Right ventricle myocardium superior (tissue), 1 donor: Measurements from ENCODE around the gene NAGLU. TPM values are rescaled to one million over a fixed set of nuclear protein-coding genes. Genes with fewer than 3 reads are reported as not detected.

Source experiments
- ATAC-seq: fragments of 200-7000 bp; cut with Tn5 transposase; one replicate; pipeline ENCODE4 v1.9.1; 2020; ENCODE audit warnings: mild to moderate bottlenecking; ENCODE audit not compliant: poor library complexity
- DNase-seq: peaks from one replicate; pipeline ENCODE4 v3.0.0-alpha.2; 2020
- intact Hi-C: fragments of 100-400 bp; cut with DNase I; formaldehyde crosslinking; loops from one replicate; pipeline ENCODE4 v1.11.2; 2022
- total RNA-seq: library from RNA; stranded (reverse); fragmentation: NEBNext Ultra II Directional; extraction: Animal tissue kit (Norgen Biotek cat#: 25700); gene quantifications from one replicate; pipeline ENCODE4 v1.2.1, GENCODE V29; 2021
- donor health status: DM: no; HTN: yes; CAD: no; lungs with severe emphysema.

Gene NAGLU
- total RNA-seq, 1 donor from 2014 or later, result 8.3 TPM

DNA sequence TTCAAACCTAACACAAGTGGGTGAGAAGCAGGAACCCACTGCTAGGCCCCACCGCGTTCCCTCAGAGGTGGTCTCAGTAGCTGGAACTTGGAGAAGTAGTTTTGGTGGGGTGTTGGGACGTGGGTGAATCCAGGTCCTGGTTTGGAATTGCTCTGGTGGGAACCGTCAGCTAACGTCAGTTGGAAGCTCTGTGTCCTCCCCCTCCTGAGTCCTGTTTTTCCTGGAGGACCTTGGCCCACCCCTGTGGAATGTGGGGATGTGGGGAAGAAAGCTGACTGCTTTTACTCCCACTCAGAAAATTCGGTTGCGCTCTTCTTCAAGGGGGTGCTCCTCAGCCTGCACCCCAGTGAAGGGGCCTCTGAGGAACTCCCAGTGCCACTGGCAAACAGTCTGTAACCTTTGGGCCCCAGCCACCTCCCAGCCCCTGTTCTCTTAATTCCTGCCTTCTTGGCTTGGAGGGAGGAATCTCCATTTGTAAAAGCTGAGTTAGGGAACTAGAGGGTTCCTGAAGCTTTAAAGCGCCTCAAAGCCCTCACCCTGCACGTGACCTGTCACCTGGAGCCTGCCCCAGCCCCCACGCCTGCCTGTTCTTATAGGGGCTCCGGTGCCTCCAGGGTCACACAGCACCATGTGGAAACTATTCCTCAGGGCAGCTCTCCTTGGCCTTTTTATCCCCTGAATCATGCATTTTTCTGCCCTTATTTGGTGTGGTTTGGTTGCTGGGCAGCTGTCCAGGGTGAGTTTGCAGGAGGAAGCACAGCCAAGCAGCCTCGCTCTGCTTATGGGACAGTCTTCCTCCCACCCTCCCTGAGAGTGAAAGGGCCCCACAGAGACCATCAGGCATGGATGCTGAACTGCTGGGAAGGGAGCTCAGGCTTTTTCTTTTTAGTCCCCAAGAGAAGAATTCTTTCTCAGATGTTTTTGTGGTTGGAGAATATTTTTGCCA, 16.2 kb upstream of the NAGLU start:
- ATAC-seq (peak; percentile 67), DNase-seq (peak; percentile 93)
- intact Hi-C loops, result loop anchor here (5.0 to 10.0 kb wide), 5 partner anchors 58 to 335 kb away; partner anchors contain the start of genes HCRT and KCNH4

DNA sequence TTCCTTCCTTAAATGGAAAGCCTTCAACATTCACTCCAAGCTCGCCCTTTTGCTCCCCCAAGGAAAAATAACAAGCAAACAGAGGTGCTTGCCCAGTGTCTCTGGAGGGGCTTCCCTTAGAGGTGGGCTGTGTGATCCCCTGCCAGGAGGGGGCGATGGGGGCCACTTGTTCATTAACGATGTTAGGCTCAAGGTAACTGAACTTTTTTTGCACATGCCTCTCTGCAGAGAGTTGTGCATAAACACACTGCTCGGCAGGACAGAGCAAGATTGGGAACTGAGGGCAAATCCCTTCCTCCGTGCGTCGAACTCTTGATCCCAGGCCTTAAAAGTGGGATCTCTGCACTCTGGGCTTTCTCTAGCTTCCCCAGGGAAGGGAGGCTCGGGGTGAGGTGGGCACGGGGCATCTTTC, 15.5 kb upstream of the NAGLU start:
- DNase-seq (peak; percentile 56), ATAC-seq (no peak)
- intact Hi-C loops, result loop anchor here (5.0 to 10.0 kb wide), 2 partner anchors 203 to 336 kb away; partner anchors contain the start of genes HCRT and KCNH4

DNA sequence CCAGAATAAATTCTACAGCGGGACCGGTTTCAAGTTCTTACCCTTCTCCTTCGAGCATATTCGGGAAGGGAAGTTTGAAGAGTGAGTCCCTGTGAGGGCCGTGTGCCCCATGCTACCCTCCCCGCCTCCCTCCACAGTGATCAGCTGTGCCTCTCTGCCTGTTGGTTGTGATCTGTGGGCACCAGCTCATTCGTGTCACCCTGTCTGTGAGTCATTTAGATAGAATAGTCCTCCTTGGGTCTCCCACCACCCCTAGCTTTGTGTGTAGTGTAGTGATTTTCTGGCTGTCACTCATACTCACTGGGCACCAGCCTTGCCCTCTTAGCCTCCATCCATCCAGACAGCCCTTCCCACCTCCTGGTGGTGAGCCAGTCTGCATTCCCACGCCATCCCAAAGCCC, 15.0 kb upstream of the NAGLU start:
- peak; percentile 21 for DNase-seq
- ATAC-seq, result no peak
- intact Hi-C loops, result loop anchor here (5.0 to 10.0 kb wide), 2 partner anchors 204 to 336 kb away; partner anchors contain the start of genes HCRT and KCNH4

DNA sequence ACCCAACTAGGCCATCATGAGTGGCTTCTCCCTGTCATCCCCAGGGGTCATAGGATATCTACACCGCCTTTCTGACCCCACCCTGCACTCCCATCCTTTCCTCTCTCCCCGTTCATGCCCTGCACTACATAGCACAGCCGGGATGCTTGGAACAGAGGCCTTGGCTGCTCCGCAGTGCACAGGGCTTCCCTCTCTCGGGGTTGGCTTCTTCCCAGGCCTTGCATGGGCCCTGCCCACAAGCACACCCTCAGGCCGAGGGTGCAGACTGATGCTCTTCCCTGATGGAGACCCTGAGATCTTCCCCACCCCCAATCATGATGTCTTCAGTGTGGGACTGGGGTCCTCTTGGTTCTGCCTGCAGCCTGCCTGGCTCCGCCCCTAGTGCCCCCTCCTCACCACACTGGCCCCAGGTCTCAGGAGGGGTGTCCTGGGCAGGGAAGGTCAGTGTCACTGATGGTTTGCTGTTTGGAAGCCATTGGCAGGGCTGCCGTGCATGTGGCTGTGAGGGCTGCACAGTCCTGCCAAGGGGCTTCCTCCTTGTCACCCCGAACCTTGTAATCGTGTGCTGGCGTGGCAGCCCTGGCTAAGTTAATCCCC, 14.3 kb upstream of the NAGLU start:
- intact Hi-C loops, result loop anchor here (5.0 to 10.0 kb wide), 2 partner anchors 204 to 337 kb away; partner anchors contain the start of genes HCRT and KCNH4
- ATAC-seq (no peak), DNase-seq (peak; percentile 50)

DNA sequence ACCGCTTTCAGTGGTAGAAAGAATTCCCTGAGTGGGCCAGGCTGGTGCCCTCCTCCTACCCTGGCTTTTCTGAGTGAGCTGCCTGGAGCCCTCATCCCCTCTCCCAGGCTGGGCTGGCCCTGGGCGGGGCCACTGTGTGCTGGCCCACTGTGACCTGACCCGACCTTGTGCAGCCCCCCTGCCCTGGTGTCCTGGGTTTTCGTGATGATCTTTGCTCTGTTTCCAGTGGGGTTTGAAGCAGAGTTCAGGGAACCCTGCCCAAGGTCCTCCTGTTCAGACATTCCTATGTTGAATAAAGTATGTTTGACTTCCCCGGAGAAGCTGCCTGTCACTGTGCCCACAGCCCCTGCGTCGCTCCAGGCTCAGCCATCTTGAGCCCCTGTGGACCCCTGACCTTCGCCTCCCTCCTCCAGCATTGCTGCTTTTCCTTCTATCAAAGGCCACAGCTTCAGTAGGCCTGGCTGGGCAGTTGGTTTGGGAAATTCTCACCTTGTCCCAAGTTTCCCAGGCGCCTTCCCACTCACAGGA, 13.7 kb upstream of the NAGLU start:
- ATAC-seq (no peak), DNase-seq (peak; percentile 42)
- intact Hi-C loops, result loop anchor here (5.0 to 10.0 kb wide), 2 partner anchors 205 to 338 kb away; partner anchors contain the start of genes HCRT and KCNH4

DNA sequence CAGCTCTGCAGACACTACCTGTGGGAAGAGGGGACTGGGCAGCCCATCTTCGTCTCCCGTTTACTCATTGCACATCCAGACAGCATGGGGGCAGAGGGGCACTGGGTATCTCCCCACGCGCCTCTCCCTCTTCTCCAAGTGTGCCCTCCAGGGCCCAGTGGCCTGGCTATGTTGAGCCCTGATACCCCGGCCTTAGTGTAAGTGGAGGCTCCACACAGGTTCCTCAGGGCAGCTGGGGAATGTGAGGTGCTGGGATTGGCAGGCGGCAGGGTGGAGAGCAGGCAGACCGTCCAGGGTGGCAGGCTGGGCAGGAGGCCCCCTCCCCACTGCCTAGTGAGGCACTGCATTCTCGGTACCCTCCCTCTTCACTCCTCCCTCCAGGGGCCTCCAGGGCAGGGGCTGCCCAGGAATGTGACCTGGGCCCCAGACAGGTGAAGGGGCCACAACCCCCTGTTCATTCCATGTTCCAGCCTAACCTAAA, 13.2 kb upstream of the NAGLU start:
- intact Hi-C loops, result loop anchor here (5.0 to 10.0 kb wide), 2 partner anchors 206 to 338 kb away; partner anchors contain the start of genes HCRT and KCNH4
- ATAC-seq, result no peak
- DNase-seq, result peak; percentile 18

DNA sequence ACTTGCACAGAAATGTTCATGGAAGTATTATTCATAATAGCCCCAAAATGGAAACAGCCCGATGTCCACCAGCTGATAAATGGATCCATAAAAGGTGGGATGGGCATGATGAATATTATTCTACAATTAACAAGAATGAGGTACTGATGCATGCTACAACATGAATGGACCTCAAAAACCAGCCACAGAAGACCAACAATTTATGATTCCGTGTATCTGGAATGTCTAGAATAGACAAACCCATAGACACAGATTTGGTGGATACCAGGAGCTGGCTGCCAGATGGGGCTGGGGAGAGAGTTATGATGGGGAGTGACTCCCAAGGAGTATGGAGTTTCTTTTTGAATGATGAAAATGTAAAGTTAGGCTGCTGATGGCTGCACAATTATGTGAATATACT, 10.8 kb upstream of the NAGLU start:
- ATAC-seq (no peak), DNase-seq (peak; percentile 15)
- intact Hi-C loops, result loop anchor here (10.0 kb wide), 1 partner anchor 340 kb away; the partner anchor contains the start of genes HCRT and KCNH4

DNA sequence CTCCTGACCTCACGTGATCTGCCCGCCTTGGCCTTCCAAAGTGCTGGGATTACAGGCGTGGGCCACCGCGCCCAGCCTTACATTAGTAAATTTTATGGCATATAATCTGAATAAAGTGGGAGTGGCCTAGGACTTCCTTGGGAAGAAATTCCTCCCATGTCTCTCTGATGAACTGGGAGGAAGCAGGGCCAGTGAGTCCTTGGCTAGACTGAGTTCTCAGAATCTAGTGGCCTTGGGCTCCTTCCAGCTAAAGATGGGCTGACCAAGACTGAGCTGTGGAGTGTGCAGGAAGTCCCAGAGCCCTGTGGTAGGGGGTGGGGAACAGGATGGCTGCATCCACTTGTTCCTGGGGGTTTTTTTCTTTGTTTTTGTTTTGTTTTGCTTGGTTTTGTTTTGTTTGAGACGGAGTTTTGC, 10.0 kb upstream of the NAGLU start:
- DNase-seq (peak; percentile 65), ATAC-seq (peak; percentile 69)
- intact Hi-C loops, result loop anchor here (10.0 kb wide), 1 partner anchor 341 kb away; the partner anchor contains the start of genes HCRT and KCNH4

DNA sequence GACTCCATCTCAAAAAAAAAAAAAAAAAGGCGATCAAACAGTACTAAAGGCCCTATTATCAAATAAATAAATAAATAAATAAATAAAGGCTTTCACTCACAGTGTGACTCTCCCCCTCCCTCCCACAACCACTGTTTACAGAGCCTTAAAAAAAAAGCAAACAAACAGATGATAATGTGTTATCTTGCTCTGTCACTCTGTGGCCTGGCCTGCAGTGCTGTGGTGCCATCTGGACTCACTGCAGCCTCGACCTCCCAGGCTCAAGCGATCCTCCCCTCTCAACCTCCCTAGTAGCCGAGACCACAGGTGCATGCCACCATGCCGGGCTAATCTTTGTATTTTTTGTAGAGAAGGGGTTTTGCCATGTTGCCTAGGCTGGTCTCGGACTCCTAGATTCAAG, 8.1 kb upstream of the NAGLU start:
- intact Hi-C loops, result loop anchor here (10.0 kb wide), 1 partner anchor 343 kb away; the partner anchor contains the start of genes HCRT and KCNH4
- ATAC-seq, result no peak
- peak; percentile 4 for DNase-seq

DNA sequence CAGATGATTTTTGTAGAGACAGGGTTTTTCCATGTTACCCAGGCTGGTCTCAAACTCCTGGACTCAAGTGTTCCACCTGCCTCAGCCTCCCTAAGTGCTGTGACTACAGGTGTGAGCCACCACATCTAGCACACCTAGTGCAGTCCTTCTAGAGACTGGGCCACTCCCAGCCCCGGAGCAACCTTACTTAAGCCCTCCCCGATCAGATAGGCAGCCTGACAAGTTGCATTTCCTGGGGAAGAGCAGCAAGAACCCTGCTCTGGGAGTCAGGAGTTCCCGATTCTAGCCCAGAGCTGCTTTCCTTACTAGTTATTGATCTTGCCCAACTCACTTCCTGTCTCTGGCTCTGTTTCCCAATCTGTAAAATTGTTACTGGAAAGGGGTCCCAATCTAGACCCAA, 7.0 kb upstream of the NAGLU start:
- intact Hi-C loops, result loop anchor here (10.0 kb wide), 1 partner anchor 344 kb away; the partner anchor contains the start of genes HCRT and KCNH4
- DNase-seq (no peak), ATAC-seq (no peak)

DNA sequence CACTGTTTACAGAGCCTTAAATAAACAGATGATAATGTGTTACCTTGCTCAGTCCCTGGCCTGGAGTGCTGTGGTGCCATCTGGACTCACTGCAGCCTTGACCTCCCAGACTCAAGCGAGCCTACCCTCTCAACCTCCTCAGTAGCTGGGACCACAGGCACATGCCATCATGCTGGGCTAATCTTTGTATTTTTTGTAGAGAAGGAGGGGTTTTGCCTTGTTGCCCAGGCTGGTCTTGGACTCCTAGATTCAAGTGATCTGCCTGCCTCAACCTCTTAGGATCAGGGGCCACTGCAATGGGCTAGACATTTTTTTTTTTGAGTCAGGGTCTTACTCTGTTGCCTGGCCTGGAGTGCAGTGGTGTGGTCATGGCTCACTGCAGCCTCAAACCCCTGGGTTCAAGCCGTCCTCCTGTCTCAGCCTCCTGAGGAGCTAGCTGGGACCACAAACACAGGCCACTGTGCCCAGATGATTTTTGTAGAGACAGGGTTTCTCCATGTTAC, 5.0 kb upstream of the NAGLU start:
- intact Hi-C loops, result no loop called here
- DNase-seq, result no peak
- no peak for ATAC-seq

DNA sequence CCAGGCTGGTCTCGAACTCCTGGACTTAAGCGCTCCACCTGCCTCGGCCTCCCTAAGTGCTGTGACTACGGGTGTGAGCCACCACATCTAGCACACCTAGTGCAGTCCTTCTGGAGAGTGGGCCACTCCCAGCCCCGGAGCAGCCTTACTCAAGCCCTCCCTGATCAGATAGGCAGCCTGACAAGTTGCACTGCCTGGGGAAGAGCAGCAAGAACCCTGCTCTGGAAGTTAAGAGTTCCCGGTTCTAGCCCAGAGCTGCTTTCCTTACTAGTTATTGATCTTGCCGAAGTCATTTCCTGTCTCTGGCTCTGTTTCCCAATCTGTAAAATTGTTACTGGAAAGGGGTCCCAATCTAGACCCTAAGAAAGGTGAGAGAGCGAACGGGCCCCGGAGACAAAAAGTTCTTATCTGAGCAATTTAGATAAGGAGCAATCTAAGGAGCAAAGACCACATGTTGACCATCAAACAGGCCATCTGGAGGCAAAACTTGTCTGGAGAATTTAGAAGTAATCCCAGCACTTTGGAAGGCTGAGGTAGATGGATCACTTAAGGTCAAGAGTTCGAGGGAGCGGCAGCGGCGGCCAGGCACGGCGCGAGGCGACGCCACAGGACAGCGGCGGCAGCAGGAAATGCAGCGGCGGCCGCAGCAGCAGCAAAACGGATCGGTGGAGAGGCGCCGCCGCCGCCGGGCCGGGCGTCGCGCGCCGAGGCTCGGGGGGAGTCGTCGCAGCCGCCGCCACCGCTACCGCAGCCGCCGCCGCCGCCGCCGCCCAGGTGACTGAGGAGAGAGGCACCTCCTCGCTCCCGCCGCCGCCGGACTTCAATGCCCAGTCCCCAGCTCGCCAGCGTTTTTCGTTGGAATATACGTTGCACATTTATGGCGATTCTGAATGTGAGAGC, 4.3 kb upstream of the NAGLU start:
- ATAC-seq (peak; percentile 47), DNase-seq (peak; percentile 84)
- intact Hi-C loops, result no loop called here

DNA sequence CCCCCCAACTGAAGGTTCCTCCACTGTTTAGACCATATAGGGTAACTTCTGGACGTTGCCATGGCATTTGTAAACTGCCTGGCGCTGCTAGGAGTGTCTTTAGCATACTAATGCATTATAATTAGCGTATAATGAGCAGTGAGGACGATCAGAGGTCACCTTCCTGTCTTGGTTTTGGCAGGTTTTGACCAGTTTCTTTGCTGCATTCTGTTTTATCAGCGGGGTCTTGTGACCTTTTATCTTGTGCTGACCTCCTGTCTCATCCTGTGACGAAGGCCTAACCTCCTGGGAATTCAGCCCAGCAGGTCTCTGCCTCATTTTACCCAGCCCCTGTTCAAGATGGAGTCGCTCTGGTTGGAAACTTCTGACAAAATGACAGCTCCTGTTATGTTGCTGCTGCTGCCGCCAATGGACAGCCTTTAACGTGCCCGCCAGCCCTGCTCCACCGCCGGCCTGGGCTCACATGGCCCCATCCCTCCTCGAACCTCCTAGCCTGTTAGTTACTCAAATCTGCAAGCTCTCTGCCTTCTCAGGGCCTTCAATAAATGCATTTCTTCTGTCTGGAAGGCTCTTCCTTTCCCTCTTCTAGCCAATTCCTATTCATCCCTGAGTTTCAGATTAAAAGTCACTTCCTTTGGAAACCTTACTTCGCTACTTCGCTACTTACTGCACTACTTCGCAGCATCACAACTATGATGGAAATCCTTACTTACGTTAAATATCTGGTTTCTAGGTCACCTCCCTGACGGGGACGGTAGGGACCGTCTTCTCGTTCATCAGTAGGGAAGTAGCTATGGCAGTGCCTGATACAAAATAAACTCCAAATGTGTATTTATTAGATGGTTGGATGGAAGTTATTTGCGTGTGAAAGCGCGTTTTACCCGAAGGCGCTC, 640 bp upstream of the NAGLU start:
- no peak for DNase-seq
- ATAC-seq, result no peak
- intact Hi-C loops, result no loop called here

DNA sequence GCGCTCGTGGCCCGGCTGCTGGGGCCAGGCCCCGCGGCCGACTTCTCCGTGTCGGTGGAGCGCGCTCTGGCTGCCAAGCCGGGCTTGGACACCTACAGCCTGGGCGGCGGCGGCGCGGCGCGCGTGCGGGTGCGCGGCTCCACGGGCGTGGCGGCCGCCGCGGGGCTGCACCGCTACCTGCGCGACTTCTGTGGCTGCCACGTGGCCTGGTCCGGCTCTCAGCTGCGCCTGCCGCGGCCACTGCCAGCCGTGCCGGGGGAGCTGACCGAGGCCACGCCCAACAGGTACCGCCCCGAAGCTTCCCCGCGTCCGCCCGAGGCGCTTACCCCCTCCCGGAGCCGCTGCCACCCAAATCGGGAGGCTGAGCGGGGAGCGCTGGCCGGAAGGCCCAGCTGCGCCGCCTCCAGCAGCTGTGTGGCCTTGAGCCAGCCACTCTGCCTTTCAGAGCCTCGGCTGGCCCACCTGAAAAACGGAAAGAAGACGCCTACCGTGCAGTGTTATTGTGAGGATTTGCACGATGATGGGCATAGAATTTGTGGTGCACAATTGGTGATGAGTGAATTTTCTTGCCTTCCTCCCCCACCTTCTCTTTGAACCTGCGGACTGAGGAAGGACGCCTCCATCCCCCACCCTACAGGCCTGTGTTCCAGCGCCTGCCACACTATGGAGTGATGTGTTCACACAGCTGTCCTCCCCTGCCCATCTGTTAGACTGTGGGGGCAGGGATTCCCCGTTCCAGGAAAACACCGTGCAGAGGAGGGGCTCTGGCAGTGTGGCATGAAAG, 523 bp downstream of the NAGLU start:
- intact Hi-C loops, result no loop called here
- peak; percentile 75 for ATAC-seq
- peak; percentile 92 for DNase-seq

DNA sequence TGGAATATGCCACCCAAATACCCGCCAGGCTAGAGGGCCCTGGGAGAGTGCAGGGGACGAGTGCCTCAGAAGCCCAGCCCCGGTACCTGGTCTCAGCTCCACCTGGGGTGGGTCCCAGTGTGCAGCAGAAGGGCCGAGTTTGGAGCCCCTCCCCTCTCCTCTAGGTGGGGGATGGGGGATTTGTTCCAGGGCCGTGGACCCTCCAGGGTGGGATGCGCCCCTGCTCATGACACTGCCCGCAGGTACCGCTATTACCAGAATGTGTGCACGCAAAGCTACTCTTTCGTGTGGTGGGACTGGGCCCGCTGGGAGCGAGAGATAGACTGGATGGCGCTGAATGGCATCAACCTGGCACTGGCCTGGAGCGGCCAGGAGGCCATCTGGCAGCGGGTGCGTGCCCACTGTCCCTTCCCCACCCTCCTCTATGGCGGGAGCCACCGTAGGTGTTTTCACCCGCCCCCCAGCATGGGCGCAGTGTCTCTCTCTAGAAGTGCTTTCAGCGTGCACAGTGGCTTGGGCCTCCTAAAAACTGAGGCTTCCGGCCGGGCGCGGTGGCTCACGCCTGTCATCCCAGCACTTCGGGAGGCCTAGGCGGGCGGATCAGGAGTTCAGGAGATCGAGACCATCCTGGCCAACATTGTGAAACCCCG, 1.2 kb downstream of the NAGLU start:
- DNase-seq, result no peak
- intact Hi-C loops, result no loop called here
- ATAC-seq, result peak; percentile 5
